Neural cell (in vitro differentiated cells): ENCODE results near the gene UGT1A3.

Source experiments
- EZH2 ChIP-seq: fragments of 200-600, 300-800 bp; shearing (Covaris generic), sonication (generic); IDR thresholded peaks from 2 replicates; pipeline ENCODE4 v1.6.1; 2014; ENCODE audit warnings: antibody characterized with exemption, low read length, borderline replicate concordance, mild to moderate bottlenecking; ENCODE audit not compliant: insufficient read depth, poor library complexity, severe bottlenecking
- POLR2AphosphoS5 ChIP-seq: IDR thresholded peaks from 2 replicates; pipeline ENCODE4 v1.6.1; 2012
- TAF1 ChIP-seq: IDR thresholded peaks from 2 replicates; pipeline ENCODE4 v1.6.1; 2012; ENCODE audit warnings: low read depth
- TF ChIP-seq, protein P1 (sequence below): fragments of 450-650 bp; IDR thresholded peaks from 2 replicates; pipeline ENCODE4 v1.5.1; 2014; ENCODE audit warnings: antibody characterized with exemption, mild to moderate bottlenecking, moderate library complexity; ENCODE audit not compliant: poor library complexity, severe bottlenecking
- TF ChIP-seq, protein P2 (sequence below): IDR thresholded peaks from 2 replicates; pipeline ENCODE4 v1.6.1; 2012; ENCODE audit warnings: borderline replicate concordance

DNA sequence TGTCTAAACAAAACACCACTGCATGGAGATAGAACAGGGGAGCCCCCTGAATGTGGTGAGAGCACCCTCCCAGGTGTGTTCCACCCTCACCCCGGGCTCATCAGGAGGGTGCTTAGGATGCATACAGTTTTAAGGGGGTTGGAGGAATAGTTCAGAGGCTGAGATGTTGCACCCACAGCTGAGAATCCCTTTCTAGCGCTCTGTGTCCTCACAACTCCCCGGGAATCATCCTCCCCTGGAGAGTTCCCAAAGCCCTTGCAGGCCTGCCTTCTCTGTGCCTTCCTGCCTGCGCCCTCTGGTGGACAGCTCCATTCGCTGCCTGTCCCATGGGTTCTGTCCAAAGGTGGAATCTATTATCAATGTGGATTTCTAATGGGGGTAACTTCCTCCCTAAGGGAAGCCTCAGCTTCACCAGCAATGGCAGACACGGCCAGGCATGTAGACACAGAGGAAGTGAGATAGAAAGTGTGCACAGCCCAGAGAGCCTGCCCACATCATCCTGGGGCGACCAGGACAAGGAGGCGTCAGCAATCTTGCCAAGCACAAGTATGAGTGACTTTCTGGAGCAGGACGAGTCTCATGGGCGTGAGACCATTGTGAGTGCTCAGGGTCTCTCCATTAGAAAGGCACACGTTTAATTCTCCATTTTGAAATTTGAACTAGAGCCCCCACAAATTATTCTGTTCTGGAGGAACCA, 17.4 kb upstream of the UGT1A3 start:
- TF ChIP-seq POLR2AphosphoS5 (no peak), TAF1 (no peak), EZH2 (no peak)
- TF ChIP-seq, protein P1, sequence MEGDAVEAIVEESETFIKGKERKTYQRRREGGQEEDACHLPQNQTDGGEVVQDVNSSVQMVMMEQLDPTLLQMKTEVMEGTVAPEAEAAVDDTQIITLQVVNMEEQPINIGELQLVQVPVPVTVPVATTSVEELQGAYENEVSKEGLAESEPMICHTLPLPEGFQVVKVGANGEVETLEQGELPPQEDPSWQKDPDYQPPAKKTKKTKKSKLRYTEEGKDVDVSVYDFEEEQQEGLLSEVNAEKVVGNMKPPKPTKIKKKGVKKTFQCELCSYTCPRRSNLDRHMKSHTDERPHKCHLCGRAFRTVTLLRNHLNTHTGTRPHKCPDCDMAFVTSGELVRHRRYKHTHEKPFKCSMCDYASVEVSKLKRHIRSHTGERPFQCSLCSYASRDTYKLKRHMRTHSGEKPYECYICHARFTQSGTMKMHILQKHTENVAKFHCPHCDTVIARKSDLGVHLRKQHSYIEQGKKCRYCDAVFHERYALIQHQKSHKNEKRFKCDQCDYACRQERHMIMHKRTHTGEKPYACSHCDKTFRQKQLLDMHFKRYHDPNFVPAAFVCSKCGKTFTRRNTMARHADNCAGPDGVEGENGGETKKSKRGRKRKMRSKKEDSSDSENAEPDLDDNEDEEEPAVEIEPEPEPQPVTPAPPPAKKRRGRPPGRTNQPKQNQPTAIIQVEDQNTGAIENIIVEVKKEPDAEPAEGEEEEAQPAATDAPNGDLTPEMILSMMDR, result peak; percentile 32
- TF ChIP-seq, protein P2, sequence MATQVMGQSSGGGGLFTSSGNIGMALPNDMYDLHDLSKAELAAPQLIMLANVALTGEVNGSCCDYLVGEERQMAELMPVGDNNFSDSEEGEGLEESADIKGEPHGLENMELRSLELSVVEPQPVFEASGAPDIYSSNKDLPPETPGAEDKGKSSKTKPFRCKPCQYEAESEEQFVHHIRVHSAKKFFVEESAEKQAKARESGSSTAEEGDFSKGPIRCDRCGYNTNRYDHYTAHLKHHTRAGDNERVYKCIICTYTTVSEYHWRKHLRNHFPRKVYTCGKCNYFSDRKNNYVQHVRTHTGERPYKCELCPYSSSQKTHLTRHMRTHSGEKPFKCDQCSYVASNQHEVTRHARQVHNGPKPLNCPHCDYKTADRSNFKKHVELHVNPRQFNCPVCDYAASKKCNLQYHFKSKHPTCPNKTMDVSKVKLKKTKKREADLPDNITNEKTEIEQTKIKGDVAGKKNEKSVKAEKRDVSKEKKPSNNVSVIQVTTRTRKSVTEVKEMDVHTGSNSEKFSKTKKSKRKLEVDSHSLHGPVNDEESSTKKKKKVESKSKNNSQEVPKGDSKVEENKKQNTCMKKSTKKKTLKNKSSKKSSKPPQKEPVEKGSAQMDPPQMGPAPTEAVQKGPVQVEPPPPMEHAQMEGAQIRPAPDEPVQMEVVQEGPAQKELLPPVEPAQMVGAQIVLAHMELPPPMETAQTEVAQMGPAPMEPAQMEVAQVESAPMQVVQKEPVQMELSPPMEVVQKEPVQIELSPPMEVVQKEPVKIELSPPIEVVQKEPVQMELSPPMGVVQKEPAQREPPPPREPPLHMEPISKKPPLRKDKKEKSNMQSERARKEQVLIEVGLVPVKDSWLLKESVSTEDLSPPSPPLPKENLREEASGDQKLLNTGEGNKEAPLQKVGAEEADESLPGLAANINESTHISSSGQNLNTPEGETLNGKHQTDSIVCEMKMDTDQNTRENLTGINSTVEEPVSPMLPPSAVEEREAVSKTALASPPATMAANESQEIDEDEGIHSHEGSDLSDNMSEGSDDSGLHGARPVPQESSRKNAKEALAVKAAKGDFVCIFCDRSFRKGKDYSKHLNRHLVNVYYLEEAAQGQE, result no peak
